Measurements from ENCODE around the gene KRT84. TPM values are rescaled to one million over a fixed set of nuclear protein-coding genes. Genes with fewer than 3 reads are reported as not detected.

The KRT84 gene
- total and polyA plus RNA-seq, 9 of the 15 experiments (the other 6 are each of a cell fraction or from before 2014, with no cell fraction given) = not detected

GRCh38 chr12:52390739-52391617 lies 5.5 kb upstream of the KRT84 start:
- no peaks in the 10 kb centered on the region for H3K9me1 ChIP-seq (ENCODE audit: control insufficient read depth, insufficient read depth, low read length)
- H3K27me3 ChIP-seq (ENCODE audit: control insufficient read depth in 2 of 2, insufficient read depth in 2 of 2, low read length in 2 of 2) = peaks cover 0 to 36% of the 10 kb centered on the region in 2 experiments; a peak in 2 of 5 replicates
- FAIRE-seq = peak; percentile 67
- H3K79me2 ChIP-seq (ENCODE audit: control insufficient read depth, insufficient read depth, low read length) = no peaks in the 10 kb centered on the region
- CTCF ChIA-PET (ENCODE audit: low intra/inter-chr PET ratio) = interaction anchor here (1.0 to 1.2 kb wide), 2 partner anchors 488 to 489 kb away, joined by 3 to 5 read pairs; no protein-coding TSS in a partner anchor
- no TSS peak for BruUV-seq (replicated peaks)
- DNase-seq (ENCODE audit: extremely low read depth in 1 of 4, low spot score in 3 of 4) = peak; percentile 17 to 32 (median 30)
- no peak overlapping the region for H2AFZ ChIP-seq (ENCODE audit: low read depth, low read length)
- no peak overlapping the region for H3K4me3 ChIP-seq
- intact Hi-C loops (cut with micrococcal nuclease) (no loop called here), in situ Hi-C loops (cut with MboI) (no loop called here)
- H3K9ac ChIP-seq (ENCODE audit: insufficient read depth in 1 of 2, low read depth in 2 of 2, low read length in 2 of 2) = no peak overlapping the region
- no peak overlapping the region for H3K4me2 ChIP-seq (ENCODE audit: insufficient read depth, low read length)
- 0 out of 2 replicates have a peak, but pooled peaks cover 4% of the 10 kb centered on the region for H4K20me1 ChIP-seq (replicated peaks; ENCODE audit: control insufficient read depth, insufficient read depth, low read length)
- no peaks in the 10 kb centered on the region for H3K36me3 ChIP-seq (ENCODE audit: control insufficient read depth, insufficient read depth, low read length)
- ATAC-seq = peak; percentile 79
- no peaks in the 10 kb centered on the region for H3K9me3 ChIP-seq (replicated peaks; ENCODE audit: control insufficient read depth, insufficient read depth, low read depth, low read length)
- POLR2A ChIA-PET = interaction anchor here (0.7 kb wide), 1 partner anchor 18 kb away, joined by 3 read pairs; no protein-coding TSS in a partner anchor
- no peak overlapping the region for H3K27ac ChIP-seq (ENCODE audit: extremely low read depth, low read depth, low read length)
- no peaks in the 10 kb centered on the region for H3K4me1 ChIP-seq (replicated peaks in 1 of 2; ENCODE audit: control insufficient read depth in 2 of 2, insufficient read depth in 2 of 2, low read length in 2 of 2)
- WGBS (ENCODE audit: insufficient coverage, low coverage, missing lambda C conversion rate) = 1% methylated on average over 8 of the region's 11 CpGs
- TF ChIP-seq ZNF263 (CRISPR knock-in tag; IDR thresholded peaks at IDR 0.05; ENCODE audit: borderline replicate concordance) = peak; percentile 63; the same call in 1 of the 2 replicates
- TF ChIP-seq SMC3 (conservative IDR thresholded peaks at IDR 0.05; ENCODE audit: insufficient read depth, low read depth, low read length) = peak; percentile 64
- peak; percentile 47 to 67 (median 63) for TF ChIP-seq CTCF (IDR thresholded peaks at IDR 0.05 in 2 of 3, conservative IDR thresholded peaks at IDR 0.05 in 1 of 3; ENCODE audit: insufficient read depth in 2 of 3, low read depth in 1 of 3, low read length in 3 of 3)
- no peak for TF ChIP-seq IRF2 (CRISPR knock-in tag; IDR thresholded peaks at IDR 0.05)
- TF ChIP-seq REST (IDR thresholded peaks at IDR 0.05; ENCODE audit: borderline replicate concordance) = peak; percentile 24; the same call in 1 of the 2 replicates
- TF ChIP-seq REST (CRISPR knock-in tag; IDR thresholded peaks at IDR 0.05; ENCODE audit: low read depth) = no peak
- peak; percentile 29 to 59; a peak in 3 of 4 replicates for TF ChIP-seq RAD21 (CRISPR knock-in tag; conservative IDR thresholded peaks at IDR 0.05 in 1 of 2, IDR thresholded peaks at IDR 0.05 in 1 of 2)
- no peak for TF ChIP-seq SRSF9 (IDR thresholded peaks at IDR 0.05; ENCODE audit: borderline replicate concordance, low read depth, low read length)
- TF ChIP-seq STAG1 (CRISPR knock-in tag; IDR thresholded peaks at IDR 0.05; ENCODE audit: borderline replicate concordance) = peak; percentile 36; the same call in 1 of the 2 replicates
